Gastrocnemius medialis (tissue), 4 donors: Measurements from ENCODE around the gene ADCYAP1R1. TPM values are rescaled to one million over a fixed set of nuclear protein-coding genes. Genes with fewer than 3 reads are reported as not detected.

Experiments used
- ATAC-seq, 2 donors: fragments of 150-250 bp; one replicate each; pipeline ENCODE4 v1.9.1; 2016
- DNase-seq, 2 donors: peaks; one replicate each; pipeline ENCODE4 v3.0.0-alpha.2; 2019
- H3K27ac ChIP-seq, 4 donors: fragments of 200-600 bp; sonication (generic); 1 replicate in 1 of 4; 2 replicates in 3 of 4; pipeline ENCODE4 v1.5.1; 2016 to 2018; ENCODE audit warnings: mild to moderate bottlenecking in 2 of 4, moderate library complexity in 1 of 4
- H3K27me3 ChIP-seq, 3 donors: fragments of 200-600 bp; sonication (generic) in 2 of 3; 1 replicate in 1 of 3; 2 replicates in 2 of 3; pipeline versions ENCODE4 v1.5.1 to v1.6.0; 2016 to 2019; ENCODE audit warnings: mild to moderate bottlenecking in 1 of 3, moderate library complexity in 1 of 3
- H3K36me3 ChIP-seq, 2 donors: fragments of 200-600 bp; sonication (generic) in 1 of 2; one replicate each; pipeline ENCODE4 v1.5.1; 2017 to 2018
- H3K4me1 ChIP-seq, 2 donors: fragments of 200-600 bp; sonication (generic) in 1 of 2; one replicate each; pipeline ENCODE4 v1.5.1; 2016 to 2017; ENCODE audit warnings: mild to moderate bottlenecking in 2 of 2
- H3K4me3 ChIP-seq, 4 donors: fragments of 200-600 bp; sonication (generic) in 3 of 4; 1 replicate in 1 of 4; 2 replicates in 3 of 4; pipeline ENCODE4 v1.5.1; 2016 to 2019; ENCODE audit warnings: mild to moderate bottlenecking in 2 of 4
- H3K9me3 ChIP-seq, 3 donors: fragments of 200-600 bp; sonication (generic) in 2 of 3; 1 replicate in 1 of 3; 2 replicates in 2 of 3; pipeline ENCODE4 v1.5.1; 2016 to 2019
- CTCF ChIP-seq, 5 experiments: fragments of 450-650 bp in 3 of 5; fragments of 200-600 bp in 2 of 5; sonication (generic) in 2 of 5; IDR thresholded peaks in 4 of 5; conservative IDR thresholded peaks in 1 of 5; 1 replicate in 4 of 5; 2 replicates in 1 of 5; pipeline ENCODE4 v1.5.1; 2016 to 2019; ENCODE audit warnings: antibody characterized with exemption in 5 of 5, mild to moderate bottlenecking in 3 of 5, moderate library complexity in 3 of 5
- POLR2A ChIP-seq, 2 donors: fragments of 450-650 bp; IDR thresholded peaks; one replicate each; pipeline ENCODE4 v1.6.1; 2017; ENCODE audit warnings: antibody characterized with exemption in 2 of 2, mild to moderate bottlenecking in 2 of 2, moderate library complexity in 2 of 2
- in situ Hi-C, 4 donors: fragments of 200-750 bp; cut with MboI; loops; one replicate each; pipeline versions ENCODE4 v1.15.0 to v1.8.0; 2017; ENCODE audit warnings: low sequenced_read_pairs in 4 of 4
- intact Hi-C: fragments of 100-400 bp; cut with DNase I; formaldehyde crosslinking; loops from one replicate; pipeline ENCODE4 v1.15.1; 2023; ENCODE audit warnings: low total_unique reads
- total RNA-seq, 4 donors: library from RNA; depleted of rRNA; stranded (reverse); fragments of >200 nt; gene quantifications; one replicate each; pipeline versions ENCODE4 v1.1.0 to v1.2.3, GENCODE V29; 2016

The ADCYAP1R1 gene
- total RNA-seq, 4 donors from 2014 or later = 0.05 to 0.33 (median 0.21) TPM

DNA sequence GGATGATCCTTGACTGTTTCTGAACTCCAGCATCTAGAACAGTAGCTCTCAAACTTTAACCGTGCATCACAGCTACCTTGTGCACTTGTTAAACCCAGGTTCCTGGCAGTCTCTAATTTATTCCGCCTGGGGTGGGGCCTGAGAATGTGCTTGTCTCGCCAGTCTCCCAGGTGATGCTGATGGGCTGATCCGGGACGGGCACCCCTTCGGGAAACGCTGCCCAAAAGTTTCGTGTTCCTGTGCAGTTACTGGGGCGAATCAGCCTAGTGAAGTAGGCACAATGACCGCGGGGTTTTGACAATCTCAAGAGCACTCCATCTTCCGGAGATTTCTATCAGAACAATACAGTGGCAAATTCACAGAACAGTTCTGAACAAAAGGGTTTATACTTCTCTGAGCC, 29.9 kb downstream of the ADCYAP1R1 start:
- no peak for TF ChIP-seq POLR2A (IDR thresholded peaks at IDR 0.05)
- TF ChIP-seq CTCF (IDR thresholded peaks at IDR 0.05 in 4 of 5, conservative IDR thresholded peaks at IDR 0.05 in 1 of 5) = no peak
- peaks cover 0 to 5% of the 10 kb centered on the region in 2 donors for H3K4me1 ChIP-seq
- ATAC-seq = no peak
- no peaks in the 10 kb centered on the region for H3K36me3 ChIP-seq
- H3K27me3 ChIP-seq = no peaks in the 10 kb centered on the region
- no peak overlapping the region for H3K27ac ChIP-seq
- no peaks in the 10 kb centered on the region for H3K9me3 ChIP-seq
- no peak for DNase-seq
- H3K4me3 ChIP-seq = no peak overlapping the region
- in situ Hi-C loops (no loop called here), intact Hi-C loops (no loop called here)

- DNase-seq = no peak
- Histone ChIP-seq H3K9me3 (no peaks in the 10 kb centered on the region), H3K27me3 (no peaks in the 10 kb centered on the region), H3K4me1 (peaks cover 0 to 5% of the 10 kb centered on the region in 2 donors), H3K4me3 (no peak overlapping the region), H3K27ac (no peak overlapping the region), H3K36me3 (no peaks in the 10 kb centered on the region)
- in situ Hi-C loops = no loop called here
- ATAC-seq = no peak
- TF ChIP-seq POLR2A (IDR thresholded peaks at IDR 0.05) (no peak), CTCF (IDR thresholded peaks at IDR 0.05 in 4 of 5, conservative IDR thresholded peaks at IDR 0.05 in 1 of 5) (no peak)
- intact Hi-C loops = no loop called here
Observed at GRCh38 chr7:31082447-31082846, 30.3 kb downstream of the ADCYAP1R1 start.

DNA sequence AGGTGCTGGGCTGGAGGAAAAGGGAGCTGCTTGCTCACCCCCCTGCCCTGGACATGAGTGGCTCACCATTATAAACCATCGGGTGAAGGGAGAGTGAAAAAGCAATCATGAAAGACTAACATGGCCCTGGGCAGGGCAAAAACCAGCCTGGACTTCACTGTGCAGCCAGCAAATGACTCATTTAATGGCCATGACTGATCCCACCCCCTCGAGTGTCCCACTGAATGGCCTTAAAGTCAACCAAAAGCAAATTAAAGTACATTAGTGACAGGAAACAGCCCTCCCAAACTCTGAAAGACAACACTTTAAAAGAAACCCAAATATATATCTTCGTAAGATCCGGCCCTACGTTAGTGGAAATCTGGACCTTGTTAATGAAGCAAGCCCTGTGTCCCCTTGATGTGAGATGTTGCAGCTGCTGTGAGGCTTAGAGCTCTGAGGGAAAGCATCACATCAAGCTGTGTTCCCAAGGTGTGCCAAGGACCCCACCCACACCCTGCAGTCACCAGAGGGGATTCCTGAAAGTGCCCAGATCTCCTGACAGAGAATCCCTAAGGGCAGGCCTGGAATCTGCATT, 31.2 kb downstream of the ADCYAP1R1 start:
- intact Hi-C loops = no loop called here

GRCh38 chr7:31084226-31084625, 32.1 kb downstream of the ADCYAP1R1 start:
- in situ Hi-C loops = no loop called here
- Histone ChIP-seq H3K27me3 (no peaks in the 10 kb centered on the region), H3K9me3 (no peaks in the 10 kb centered on the region), H3K4me3 (no peak overlapping the region), H3K36me3 (no peaks in the 10 kb centered on the region), H3K27ac (no peak overlapping the region), H3K4me1 (peaks cover 0 to 5% of the 10 kb centered on the region in 2 donors)
- intact Hi-C loops = no loop called here
- ATAC-seq (no peak), DNase-seq (no peak)
- TF ChIP-seq CTCF (IDR thresholded peaks at IDR 0.05 in 4 of 5, conservative IDR thresholded peaks at IDR 0.05 in 1 of 5) (no peak), POLR2A (IDR thresholded peaks at IDR 0.05) (no peak)

More for the DNA sequence above, 31.2 kb downstream of the ADCYAP1R1 start:
- no peaks in the 10 kb centered on the region for H3K27me3 ChIP-seq
- no peak for ATAC-seq
- H3K4me3 ChIP-seq = no peak overlapping the region
- TF ChIP-seq CTCF (IDR thresholded peaks at IDR 0.05 in 4 of 5, conservative IDR thresholded peaks at IDR 0.05 in 1 of 5) (no peak), POLR2A (IDR thresholded peaks at IDR 0.05) (no peak)
- no peak overlapping the region for H3K27ac ChIP-seq
- in situ Hi-C loops = no loop called here
- H3K4me1 ChIP-seq = peaks cover 0 to 5% of the 10 kb centered on the region in 2 donors
- H3K36me3 ChIP-seq = no peaks in the 10 kb centered on the region
- DNase-seq = no peak
- no peaks in the 10 kb centered on the region for H3K9me3 ChIP-seq

DNA sequence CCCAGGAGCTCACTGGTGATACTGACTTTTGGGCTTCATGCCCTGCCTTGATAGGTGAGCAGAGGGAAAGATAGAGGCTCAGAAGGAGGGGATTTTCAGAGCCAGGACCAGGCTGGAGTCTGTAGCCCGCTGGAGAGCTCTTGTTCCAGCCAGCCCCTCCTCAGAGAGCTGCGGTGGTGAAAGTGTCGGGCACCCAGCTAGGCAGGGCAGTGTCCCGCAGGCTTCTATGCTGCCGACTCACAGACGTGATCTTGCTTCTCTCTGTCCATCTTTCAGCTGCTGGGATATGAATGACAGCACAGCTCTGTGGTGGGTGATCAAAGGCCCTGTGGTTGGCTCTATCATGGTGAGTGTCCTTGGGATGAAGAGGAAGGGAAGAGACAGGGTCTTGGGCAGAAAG, 35.2 kb downstream of the ADCYAP1R1 start:
- ATAC-seq (no peak), DNase-seq (no peak)
- Histone ChIP-seq H3K27ac (no peak overlapping the region), H3K27me3 (no peaks in the 10 kb centered on the region), H3K36me3 (no peaks in the 10 kb centered on the region), H3K4me1 (peaks cover 0 to 5% of the 10 kb centered on the region in 2 donors), H3K4me3 (no peak overlapping the region), H3K9me3 (no peaks in the 10 kb centered on the region)
- in situ Hi-C loops = no loop called here
- intact Hi-C loops = no loop called here
- no peak for TF ChIP-seq POLR2A (IDR thresholded peaks at IDR 0.05)
- no peak for TF ChIP-seq CTCF (IDR thresholded peaks at IDR 0.05 in 4 of 5, conservative IDR thresholded peaks at IDR 0.05 in 1 of 5)
